ENCODE results near the gene PDZRN4. TPM values are rescaled to one million over a fixed set of nuclear protein-coding genes. Genes with fewer than 3 reads are reported as not detected.

Gene PDZRN4
- total and polyA plus RNA-seq, 2 of the 4 experiments (the other 2 are of a cell fraction): not detected

DNA sequence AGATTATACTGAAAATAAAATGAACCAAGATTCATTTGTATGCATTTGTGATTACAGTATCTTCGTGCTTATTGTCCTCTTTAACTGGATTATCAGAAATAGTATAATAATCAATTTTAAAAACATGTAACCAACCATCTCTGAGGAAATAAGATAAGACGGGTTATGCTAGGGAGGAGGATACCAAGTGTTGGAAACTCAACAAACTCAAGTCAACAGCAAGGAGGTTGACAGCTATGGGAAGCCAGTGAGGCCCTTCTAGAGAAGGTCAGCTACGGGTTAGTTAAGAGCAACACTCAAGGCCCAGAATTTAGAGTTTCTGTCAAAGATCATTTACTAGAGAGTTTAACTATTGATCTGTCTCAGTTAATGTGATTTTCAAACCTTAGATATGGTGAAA is 137.2 kb downstream of the PDZRN4 start:
- intact Hi-C loops (cut with micrococcal nuclease): no loop called here

More for the DNA sequence above, 137.2 kb downstream of the PDZRN4 start:
- H3K27ac ChIP-seq (ENCODE audit: insufficient read depth, low read length): no peak overlapping the region
- no peak overlapping the region for H2AFZ ChIP-seq (replicated peaks; ENCODE audit: low read length, poor library complexity)
- H3K4me1 ChIP-seq (ENCODE audit: control insufficient read depth, insufficient read depth, low read length): no peaks in the 10 kb centered on the region
- H2BK15ac ChIP-seq (ENCODE audit: low read depth, low read length): no peak overlapping the region
- no CpG with 5 or more reads among the region's 3 CpGs for WGBS, 2 experiments (ENCODE audit: extremely low coverage in 2 of 2, insufficient read length in 1 of 2)
- ChIA-PET CTCF (no interaction called here), POLR2A (ENCODE audit: unreplicated experiment) (no interaction called here)
- no peak overlapping the region for H4K8ac ChIP-seq (ENCODE audit: low read depth in 2 of 2, low read length in 2 of 2)
- no peak overlapping the region for H2BK5ac ChIP-seq (ENCODE audit: low read depth, low read length, poor library complexity, severe bottlenecking)
- H2BK20ac ChIP-seq (ENCODE audit: low read depth, low read length): no peak overlapping the region
- H2BK120ac ChIP-seq (ENCODE audit: low read depth, low read length): no peak overlapping the region
- TF ChIP-seq, protein P1, sequence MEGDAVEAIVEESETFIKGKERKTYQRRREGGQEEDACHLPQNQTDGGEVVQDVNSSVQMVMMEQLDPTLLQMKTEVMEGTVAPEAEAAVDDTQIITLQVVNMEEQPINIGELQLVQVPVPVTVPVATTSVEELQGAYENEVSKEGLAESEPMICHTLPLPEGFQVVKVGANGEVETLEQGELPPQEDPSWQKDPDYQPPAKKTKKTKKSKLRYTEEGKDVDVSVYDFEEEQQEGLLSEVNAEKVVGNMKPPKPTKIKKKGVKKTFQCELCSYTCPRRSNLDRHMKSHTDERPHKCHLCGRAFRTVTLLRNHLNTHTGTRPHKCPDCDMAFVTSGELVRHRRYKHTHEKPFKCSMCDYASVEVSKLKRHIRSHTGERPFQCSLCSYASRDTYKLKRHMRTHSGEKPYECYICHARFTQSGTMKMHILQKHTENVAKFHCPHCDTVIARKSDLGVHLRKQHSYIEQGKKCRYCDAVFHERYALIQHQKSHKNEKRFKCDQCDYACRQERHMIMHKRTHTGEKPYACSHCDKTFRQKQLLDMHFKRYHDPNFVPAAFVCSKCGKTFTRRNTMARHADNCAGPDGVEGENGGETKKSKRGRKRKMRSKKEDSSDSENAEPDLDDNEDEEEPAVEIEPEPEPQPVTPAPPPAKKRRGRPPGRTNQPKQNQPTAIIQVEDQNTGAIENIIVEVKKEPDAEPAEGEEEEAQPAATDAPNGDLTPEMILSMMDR (conservative IDR thresholded peaks at IDR 0.05; ENCODE audit: low read depth, low read length): no peak
- TF ChIP-seq, protein P2, sequence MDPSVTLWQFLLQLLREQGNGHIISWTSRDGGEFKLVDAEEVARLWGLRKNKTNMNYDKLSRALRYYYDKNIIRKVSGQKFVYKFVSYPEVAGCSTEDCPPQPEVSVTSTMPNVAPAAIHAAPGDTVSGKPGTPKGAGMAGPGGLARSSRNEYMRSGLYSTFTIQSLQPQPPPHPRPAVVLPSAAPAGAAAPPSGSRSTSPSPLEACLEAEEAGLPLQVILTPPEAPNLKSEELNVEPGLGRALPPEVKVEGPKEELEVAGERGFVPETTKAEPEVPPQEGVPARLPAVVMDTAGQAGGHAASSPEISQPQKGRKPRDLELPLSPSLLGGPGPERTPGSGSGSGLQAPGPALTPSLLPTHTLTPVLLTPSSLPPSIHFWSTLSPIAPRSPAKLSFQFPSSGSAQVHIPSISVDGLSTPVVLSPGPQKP (IDR thresholded peaks at IDR 0.05; ENCODE audit: borderline replicate concordance, low read depth, low read length): no peak
- TF ChIP-seq SMC3 (IDR thresholded peaks at IDR 0.05; ENCODE audit: low read depth, low read length): no peak
- TF ChIP-seq RFX5 (IDR thresholded peaks at IDR 0.05; ENCODE audit: low read depth, low read length): no peak
- TF ChIP-seq RAD21 (IDR thresholded peaks at IDR 0.05; ENCODE audit: low read length): no peak
- no peak overlapping the region for H2AK9ac ChIP-seq (replicated peaks; ENCODE audit: low read depth, low read length, poor library complexity)
- H4K91ac ChIP-seq (ENCODE audit: insufficient read depth, low read depth, low read length): no peak overlapping the region
- no peak overlapping the region for H3K9ac ChIP-seq (ENCODE audit: low read depth, low read length)
- H3K9me1 ChIP-seq (ENCODE audit: insufficient read depth, low read length): no peaks in the 10 kb centered on the region
- no peak overlapping the region for H3K4ac ChIP-seq (ENCODE audit: low read depth, low read length)
- no peak overlapping the region for H4K5ac ChIP-seq (ENCODE audit: low read depth, low read length)
- BruUV-seq (replicated peaks): no TSS peak
- no peak overlapping the region for H3K4me3 ChIP-seq (ENCODE audit: insufficient read depth, low read depth, low read length)
- dilution Hi-C loops (cut with HindIII; ENCODE audit: low sequenced_read_pairs, unreplicated experiment) (no loop called here), in situ Hi-C loops (cut with MboI; ENCODE audit: low sequenced_read_pairs) (no loop called here)
- no peak overlapping the region for H3K23ac ChIP-seq (ENCODE audit: low read depth, low read length)
- no peak overlapping the region for H3K4me2 ChIP-seq (ENCODE audit: low read depth, low read length)
- ATAC-seq (ENCODE audit: low read depth): no peak
- no peak overlapping the region for H3K14ac ChIP-seq (replicated peaks; ENCODE audit: low read depth, low read length)
- DNase-seq: no peak
- no peaks in the 10 kb centered on the region for H4K20me1 ChIP-seq (ENCODE audit: insufficient read depth, low read length)
- no peaks in the 10 kb centered on the region for H3K27me3 ChIP-seq (ENCODE audit: control insufficient read depth, insufficient read depth, low read length)
- H3K9me3 ChIP-seq (ENCODE audit: control insufficient read depth, insufficient read depth, low read length): no peaks in the 10 kb centered on the region
- no peak overlapping the region for H3K18ac ChIP-seq (ENCODE audit: low read depth, low read length)
- H3K36me3 ChIP-seq (ENCODE audit: control insufficient read depth, insufficient read depth, low read length): no peaks in the 10 kb centered on the region
- no peak overlapping the region for H3K56ac ChIP-seq (ENCODE audit: extremely low read depth, insufficient read depth, low read length)
- no peak overlapping the region for H2AK5ac ChIP-seq (ENCODE audit: low read depth, low read length)
- no peaks in the 10 kb centered on the region for H3K79me1 ChIP-seq (ENCODE audit: low read depth in 1 of 2, low read length in 2 of 2)

Measured in IMR-90 (cell line).